ENCODE measurements around the gene EGFL7.

- TF ChIP-seq CTCF (IDR thresholded peaks at IDR 0.05) (no peak), POLR2A (IDR thresholded peaks at IDR 0.05) (no peak)
Observed at GRCh38 chr9:136651860-136652259, 10.9 kb upstream of the EGFL7 start.

All from uterus (tissue), 2 donors.